PC-9 (cell line): ENCODE data around the gene NTM.

Source experiments
- EZH2 ChIP-seq: fragments of 200-600 bp; sonication (generic); IDR thresholded peaks from 2 replicates; pipeline ENCODE4 v1.8.0; 2017; ENCODE audit warnings: antibody characterized with exemption, low read depth
- TF ChIP-seq, protein P1 (sequence below): fragments of 200-600 bp; sonication (generic); conservative IDR thresholded peaks from 2 replicates; pipeline ENCODE4 v1.6.1; 2017; ENCODE audit warnings: mixed run types, antibody characterized with exemption, mild to moderate bottlenecking, moderate library complexity

DNA sequence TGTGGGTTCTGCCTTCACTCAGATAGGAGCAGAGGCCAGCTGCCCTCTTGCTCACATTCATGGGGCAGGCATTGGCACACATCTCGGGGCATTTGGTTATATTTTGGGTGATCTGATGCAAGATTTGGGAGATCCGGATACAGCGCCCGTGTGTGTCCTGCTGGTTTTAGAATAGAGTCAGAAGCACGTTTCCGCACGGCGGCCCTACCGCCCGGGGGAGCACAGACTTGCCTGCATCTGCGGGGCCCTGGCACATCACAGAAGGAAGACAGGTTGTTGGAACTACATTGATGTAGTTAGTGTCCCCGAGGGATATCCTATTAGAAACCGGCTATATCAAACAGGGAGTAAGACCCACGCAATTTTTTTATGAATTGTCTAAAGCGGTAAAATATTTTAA, 982.8 kb downstream of the NTM start:
- TF ChIP-seq, protein P1, sequence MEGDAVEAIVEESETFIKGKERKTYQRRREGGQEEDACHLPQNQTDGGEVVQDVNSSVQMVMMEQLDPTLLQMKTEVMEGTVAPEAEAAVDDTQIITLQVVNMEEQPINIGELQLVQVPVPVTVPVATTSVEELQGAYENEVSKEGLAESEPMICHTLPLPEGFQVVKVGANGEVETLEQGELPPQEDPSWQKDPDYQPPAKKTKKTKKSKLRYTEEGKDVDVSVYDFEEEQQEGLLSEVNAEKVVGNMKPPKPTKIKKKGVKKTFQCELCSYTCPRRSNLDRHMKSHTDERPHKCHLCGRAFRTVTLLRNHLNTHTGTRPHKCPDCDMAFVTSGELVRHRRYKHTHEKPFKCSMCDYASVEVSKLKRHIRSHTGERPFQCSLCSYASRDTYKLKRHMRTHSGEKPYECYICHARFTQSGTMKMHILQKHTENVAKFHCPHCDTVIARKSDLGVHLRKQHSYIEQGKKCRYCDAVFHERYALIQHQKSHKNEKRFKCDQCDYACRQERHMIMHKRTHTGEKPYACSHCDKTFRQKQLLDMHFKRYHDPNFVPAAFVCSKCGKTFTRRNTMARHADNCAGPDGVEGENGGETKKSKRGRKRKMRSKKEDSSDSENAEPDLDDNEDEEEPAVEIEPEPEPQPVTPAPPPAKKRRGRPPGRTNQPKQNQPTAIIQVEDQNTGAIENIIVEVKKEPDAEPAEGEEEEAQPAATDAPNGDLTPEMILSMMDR = no peak
- TF ChIP-seq EZH2 = no peak
